ENCODE data around the gene MMP7.
A peak's percentile ranks its signal among the peaks of the same experiment; 100 is the strongest.

Gene MMP7, protein sequence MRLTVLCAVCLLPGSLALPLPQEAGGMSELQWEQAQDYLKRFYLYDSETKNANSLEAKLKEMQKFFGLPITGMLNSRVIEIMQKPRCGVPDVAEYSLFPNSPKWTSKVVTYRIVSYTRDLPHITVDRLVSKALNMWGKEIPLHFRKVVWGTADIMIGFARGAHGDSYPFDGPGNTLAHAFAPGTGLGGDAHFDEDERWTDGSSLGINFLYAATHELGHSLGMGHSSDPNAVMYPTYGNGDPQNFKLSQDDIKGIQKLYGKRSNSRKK

DNA sequence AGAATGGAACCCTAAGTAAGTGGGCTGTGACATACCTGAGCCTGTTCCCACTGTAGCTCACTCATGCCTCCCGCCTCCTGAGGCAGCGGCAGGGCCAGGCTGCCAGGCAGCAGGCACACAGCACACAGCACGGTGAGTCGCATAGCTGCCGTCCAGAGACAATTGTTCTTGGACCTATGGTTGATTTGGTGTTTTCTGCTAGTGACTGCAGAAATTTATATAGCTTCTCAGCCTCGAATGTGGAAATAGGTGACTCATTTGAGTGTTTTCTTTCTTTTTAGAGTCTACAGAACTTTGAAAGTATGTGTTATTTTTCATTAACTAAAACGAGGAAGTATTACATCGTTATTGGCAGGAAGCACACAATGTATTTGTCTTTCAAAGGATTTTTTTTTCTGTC is at the start of gene MMP7:
Gene MMP7 (minus strand): TSS at position 190 of the 400 bp plus-strand sequence. CDS start 47 bp downstream, at position 143.
- no peak for DNase-seq
- in situ Hi-C loops (cut with MboI; ENCODE audit: low pct_unique_long_range_greater_than_20kb, low sequenced_read_pairs) = no loop called here

DNA sequence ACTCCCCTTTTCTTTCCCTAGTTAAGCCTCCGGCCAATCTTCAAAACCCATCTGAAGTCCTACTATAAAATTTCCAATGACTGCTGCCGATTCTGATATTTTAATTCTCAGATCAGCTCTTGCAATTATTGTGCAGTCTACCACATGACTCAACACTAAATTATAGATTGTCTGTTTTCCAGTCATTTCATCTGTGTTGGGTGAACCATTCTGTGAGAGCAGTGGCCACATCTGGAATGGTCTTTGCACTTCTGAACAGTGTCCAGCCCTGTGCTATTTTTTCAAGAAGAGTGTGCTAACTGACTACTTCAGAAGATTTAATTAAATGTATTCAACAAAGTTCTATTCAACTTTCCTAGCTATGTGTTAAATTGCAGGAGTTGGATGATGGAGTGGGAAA is 47.2 kb upstream of the MMP7 start:
- in situ Hi-C loops (cut with MboI; ENCODE audit: low pct_unique_long_range_greater_than_20kb, low sequenced_read_pairs) = no loop called here
- no peak for DNase-seq

DNA sequence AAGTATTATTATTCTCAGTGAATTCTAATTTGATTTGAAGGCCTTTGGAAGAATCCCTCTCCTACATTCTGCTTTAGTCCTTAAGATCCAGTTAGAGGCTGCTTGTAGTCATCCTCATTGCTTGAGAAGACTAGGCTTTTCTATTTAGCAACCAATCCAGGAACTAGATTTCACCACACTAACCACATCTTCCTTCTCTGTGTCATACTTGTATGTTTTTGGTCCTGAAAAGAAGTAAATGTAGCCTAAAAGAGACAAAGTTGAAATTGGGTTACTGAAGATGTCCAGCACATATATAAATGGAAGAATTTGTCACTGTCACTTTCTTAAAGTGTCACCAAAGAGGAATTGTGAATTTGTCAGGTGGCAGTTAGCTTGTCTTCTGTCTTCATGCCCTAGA is 46.6 kb upstream of the MMP7 start:
- DNase-seq = peak; percentile 45
- in situ Hi-C loops (cut with MboI; ENCODE audit: low pct_unique_long_range_greater_than_20kb, low sequenced_read_pairs) = no loop called here

DNA sequence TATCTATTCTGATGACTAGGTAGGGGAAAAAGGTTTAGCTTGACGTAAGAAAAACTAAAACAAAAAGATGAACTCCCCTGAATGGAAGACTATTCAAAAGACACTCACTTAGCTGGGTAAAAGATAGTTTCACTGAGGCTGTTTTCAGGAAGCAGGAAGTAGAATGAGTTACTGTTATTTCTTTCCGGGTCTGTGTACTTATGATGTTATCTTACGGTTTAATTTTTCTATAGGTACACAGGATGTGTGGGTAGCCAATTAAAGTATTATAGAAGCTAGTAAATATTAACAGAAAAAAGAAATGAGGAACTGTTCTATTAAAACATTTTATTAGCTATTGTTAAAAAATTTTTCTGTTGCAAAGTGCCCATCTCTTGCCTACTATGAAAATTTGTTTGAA is 45.8 kb upstream of the MMP7 start:
- in situ Hi-C loops (cut with MboI; ENCODE audit: low pct_unique_long_range_greater_than_20kb, low sequenced_read_pairs) = no loop called here
- DNase-seq = no peak

DNA sequence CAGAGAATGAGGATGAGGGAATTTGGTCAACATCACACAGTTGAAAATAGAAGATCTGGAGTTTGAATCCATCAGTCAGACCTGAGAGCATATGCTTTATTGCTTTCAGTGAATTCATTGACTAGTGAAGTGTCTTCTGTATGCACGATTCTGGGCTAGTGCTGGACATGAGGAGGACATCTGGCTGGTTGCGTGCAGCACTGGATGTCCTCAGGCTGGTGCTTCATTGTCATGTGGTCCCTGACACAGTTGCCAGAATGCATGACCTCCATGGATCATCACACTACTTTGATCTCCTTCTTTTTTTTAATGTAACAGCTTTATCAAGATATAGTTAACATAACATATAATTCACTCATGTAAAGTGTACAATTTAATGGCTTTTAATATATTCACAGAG is 44.5 kb upstream of the MMP7 start:
- DNase-seq = no peak
- in situ Hi-C loops (cut with MboI; ENCODE audit: low pct_unique_long_range_greater_than_20kb, low sequenced_read_pairs) = no loop called here

DNA sequence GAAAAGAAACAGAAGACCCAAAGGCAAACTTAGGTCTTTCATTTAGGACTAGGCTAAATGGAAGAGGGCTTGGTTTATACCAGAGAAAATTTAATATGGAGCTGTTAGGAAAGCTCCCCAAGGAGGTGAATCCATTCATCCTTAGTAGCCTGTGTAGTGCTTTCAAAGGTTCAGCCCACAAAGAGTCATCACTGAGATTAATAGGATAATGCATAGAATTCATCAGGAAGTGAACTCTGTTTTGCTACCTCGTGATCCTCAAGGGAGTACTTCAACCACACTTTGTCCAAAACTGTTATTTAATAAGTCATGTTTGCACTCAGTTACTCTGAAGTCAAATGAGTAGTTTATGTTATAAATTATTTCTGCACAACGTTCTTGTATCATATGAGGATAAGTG is 43.3 kb upstream of the MMP7 start:
- in situ Hi-C loops (cut with MboI; ENCODE audit: low pct_unique_long_range_greater_than_20kb, low sequenced_read_pairs) = no loop called here

DNA sequence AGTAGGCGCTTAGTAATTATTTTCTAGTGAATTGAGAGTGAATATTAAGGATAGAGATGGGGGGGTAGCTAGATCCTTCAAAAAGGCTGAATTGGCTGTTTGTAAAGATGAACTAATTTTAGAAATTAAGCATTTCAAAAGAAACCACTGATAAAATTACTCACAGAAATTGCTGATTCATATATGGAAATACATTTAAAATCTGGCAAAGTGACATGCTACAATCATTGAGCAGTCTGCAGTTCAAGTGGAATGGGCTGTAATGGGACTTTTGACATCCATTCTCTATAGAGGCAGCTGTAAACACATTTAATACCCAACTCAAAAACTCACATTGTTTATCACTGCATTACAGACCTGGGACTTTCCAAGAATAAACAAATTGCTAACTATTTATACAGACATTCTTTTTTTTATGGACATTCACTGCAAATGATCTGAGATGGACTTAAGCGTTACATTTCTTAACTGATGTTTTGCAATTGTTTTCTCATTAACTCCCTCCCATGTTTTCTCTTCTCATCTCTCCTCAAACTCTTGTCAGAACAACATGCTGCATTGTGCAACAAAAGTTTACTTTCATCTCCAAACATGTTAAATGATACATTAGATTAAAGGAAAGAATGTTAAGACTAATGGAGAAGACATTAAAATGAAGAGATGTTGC is 42.1 kb upstream of the MMP7 start:
- in situ Hi-C loops (cut with MboI; ENCODE audit: low pct_unique_long_range_greater_than_20kb, low sequenced_read_pairs) = no loop called here
- no peak for DNase-seq

More for the DNA sequence above, 43.3 kb upstream of the MMP7 start:
- no peak for DNase-seq

DNA sequence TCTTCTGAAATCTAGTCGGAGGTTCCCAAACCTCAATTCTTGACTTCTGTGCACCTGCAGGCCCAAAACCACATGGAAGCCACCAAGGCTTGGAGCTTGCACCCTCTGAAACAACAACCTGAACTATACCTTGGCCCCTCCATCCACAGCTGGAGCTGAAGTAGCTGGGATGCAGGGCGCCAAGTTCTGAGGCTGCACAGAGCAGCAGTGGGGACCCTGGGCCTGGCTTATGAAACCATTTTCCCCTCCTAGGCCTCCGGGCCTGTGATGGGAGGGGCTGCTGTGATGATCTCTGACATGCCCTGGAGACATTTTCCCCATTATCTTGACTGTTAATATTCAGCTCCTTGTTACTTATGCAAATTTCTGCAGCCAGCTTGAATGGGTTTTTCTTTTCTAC is 38.3 kb upstream of the MMP7 start:
- no peak for DNase-seq
- in situ Hi-C loops (cut with MboI; ENCODE audit: low pct_unique_long_range_greater_than_20kb, low sequenced_read_pairs) = no loop called here

DNA sequence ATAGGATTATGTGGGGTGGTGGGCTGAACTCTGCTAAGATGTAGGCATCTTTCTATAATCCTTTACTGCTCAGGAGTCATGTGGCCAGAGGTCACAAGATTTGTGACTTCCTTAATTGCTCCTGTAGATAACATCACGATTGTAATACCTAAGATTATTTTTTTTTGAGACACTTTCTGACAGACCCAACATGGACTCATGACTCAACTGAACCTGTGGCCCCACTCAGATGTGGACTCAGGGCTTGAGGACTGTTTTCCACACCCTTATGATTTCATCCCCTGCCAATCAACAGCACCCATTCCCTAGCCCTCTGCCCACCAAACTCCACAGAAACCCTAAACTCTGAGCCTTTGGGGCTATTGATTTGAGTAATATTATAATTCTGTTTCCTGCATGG is 35.6 kb upstream of the MMP7 start:
- no peak for DNase-seq

DNA sequence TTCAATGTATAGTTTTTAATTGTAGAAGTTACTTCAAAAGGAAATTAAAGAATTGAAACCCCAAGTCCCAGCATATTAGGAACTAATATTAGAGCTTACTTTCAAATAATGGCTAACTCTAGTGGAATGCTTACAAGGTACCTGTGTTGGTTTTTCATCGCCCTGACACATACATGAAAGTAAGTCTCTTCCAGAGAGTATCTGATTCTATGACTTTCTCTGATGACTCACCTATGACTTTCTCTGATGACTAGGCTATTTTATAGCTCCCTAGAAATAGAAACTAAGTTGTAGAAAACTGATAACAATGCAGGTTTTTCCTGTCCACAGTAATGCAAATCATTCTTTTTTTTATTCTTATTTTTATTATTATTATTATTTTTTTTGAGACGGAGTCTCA is 33.6 kb upstream of the MMP7 start:
- DNase-seq = no peak
- in situ Hi-C loops (cut with MboI; ENCODE audit: low pct_unique_long_range_greater_than_20kb, low sequenced_read_pairs) = no loop called here

More for the DNA sequence above, 35.6 kb upstream of the MMP7 start:
- in situ Hi-C loops (cut with MboI; ENCODE audit: low pct_unique_long_range_greater_than_20kb, low sequenced_read_pairs) = no loop called here

DNA sequence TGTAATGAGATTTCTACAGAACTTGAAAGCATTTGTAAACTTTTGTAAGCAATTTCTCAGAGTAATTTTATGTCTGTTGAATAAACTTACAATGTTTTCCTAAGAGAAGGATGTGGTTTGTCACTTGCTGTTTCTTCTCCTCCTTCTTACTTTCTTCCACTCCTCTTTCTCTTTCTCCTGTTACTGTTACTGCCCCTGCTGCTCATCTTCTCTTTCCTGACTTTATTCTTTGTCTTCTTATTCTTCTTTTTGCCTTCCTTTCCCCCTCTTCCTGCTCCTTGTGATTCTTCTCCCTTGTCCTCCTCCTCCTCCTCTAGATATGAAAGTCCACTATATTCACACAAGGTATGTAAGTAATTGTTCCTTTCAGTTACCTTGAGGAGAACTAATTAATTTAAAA is 31.1 kb upstream of the MMP7 start:
- DNase-seq = no peak
- in situ Hi-C loops (cut with MboI; ENCODE audit: low pct_unique_long_range_greater_than_20kb, low sequenced_read_pairs) = no loop called here

DNA sequence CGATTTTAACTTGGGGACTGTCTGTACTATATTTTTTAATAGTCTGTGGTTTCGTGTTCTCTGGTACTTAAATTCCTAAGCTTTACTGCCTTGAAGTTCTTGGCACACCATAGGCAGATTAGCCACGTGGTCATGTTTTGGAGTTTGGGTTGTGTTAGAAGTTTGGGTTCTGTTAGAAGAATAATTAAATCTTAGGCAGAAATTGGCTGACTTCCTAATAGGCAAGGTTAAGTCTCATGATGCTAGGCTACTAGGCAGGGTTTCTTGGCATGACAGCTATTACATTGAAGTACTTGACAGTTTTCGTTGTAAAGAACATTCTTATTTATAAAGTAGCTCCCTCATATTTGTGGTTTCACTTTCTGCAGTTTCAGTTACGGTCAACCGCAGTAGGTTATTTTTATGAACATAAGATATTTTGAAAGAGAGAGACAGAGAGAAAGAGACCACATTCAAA is 30.0 kb upstream of the MMP7 start:
- in situ Hi-C loops (cut with MboI; ENCODE audit: low pct_unique_long_range_greater_than_20kb, low sequenced_read_pairs) = no loop called here
- peak; percentile 53 for DNase-seq

DNA sequence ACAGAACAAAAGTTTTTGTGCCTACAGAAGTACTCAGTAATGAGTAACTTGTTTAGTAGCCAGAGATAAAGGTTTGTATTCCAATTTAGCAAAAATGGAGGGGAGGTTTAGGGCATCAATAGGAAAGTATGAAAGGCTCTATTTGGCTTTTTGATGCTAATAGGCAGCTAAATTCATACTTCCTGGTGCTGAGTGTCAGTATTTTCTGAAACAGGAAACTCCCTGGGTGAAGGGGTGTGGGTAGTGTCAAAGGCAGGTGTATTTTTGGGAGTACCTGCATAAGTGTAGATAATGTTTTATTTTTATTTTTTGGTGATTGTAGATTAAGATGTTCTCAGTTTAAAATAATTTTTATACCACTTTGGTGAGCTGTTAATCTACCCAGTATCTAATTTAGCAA is 29.3 kb upstream of the MMP7 start:
- in situ Hi-C loops (cut with MboI; ENCODE audit: low pct_unique_long_range_greater_than_20kb, low sequenced_read_pairs) = no loop called here
- DNase-seq = no peak

DNA sequence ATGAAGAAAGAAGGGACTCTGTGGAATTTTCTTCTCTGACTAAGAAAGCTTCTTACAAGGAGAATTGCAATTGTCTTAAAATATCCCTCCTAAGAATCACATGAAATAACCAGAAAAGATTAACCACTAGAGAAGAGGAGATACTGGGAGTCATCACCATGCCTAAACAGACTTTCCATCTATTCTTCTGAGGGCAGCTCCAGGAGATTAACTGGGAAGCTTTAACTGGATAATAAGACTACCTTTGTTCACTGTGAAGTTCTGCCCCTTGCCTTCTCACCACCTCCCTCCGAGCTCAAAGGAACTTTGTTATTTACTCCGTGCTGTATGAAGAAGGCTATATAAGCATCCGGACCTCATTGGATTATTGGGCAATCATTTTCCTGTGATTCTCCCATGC is 24.5 kb upstream of the MMP7 start:
- in situ Hi-C loops (cut with MboI; ENCODE audit: low pct_unique_long_range_greater_than_20kb, low sequenced_read_pairs) = no loop called here
- no peak for DNase-seq

DNA sequence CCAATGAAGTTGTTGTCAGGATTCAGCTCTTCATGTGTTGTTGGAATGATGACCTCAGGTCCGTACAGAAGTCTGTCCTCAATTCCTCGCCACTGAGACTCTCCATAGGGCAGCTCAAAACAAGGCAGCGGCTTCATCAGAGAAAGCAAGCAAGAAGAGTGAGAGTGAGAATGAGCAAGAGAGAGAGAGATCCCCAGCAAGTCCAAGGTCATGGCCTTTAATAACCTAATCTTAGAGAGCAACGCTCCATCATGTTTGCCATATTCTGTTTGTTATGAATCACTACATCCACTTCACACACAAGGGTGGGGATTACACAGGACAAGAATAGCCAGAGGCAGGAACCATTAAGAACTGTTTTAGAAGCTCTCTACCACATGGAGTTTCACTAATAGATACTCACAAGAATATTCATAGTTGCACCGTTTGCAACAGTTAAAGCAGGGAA is 23.3 kb upstream of the MMP7 start:
- in situ Hi-C loops (cut with MboI; ENCODE audit: low pct_unique_long_range_greater_than_20kb, low sequenced_read_pairs) = no loop called here
- no peak for DNase-seq

DNA sequence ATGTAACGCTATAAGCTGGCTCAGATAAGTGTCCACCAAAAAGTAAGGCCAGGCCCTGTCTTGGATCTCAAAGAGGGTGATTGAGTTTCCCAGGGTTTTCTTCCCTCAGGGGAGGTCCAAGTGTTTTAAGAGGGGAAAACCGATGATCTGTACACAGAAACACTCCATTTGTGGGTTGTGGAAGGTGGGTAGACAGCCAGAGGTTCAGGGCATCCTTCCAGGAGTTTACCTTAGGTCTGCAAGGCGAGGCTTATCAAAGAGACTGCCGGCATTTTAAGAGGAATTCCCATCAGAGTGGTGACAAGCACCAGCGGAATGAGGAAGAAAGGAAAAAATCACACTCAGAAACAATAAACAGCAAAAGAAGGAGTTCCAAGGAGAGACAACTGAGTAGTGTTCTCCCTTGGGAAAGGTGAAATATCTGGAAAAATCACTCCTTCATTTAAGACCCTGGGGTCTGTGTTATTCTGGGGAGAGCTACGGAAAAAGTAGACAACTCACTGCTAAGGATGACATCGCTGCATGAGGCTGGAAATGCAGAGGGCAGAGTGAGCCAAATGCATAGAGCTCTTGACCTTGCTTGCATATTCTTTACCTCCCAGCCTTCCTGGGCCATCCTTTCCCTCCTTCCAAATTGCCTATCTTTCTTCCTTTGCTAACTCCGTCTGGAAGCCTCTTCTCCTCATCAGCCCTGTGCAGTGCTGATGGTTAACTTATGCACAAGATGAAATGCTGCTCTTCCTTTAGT is 22.1 kb upstream of the MMP7 start:
- in situ Hi-C loops (cut with MboI; ENCODE audit: low pct_unique_long_range_greater_than_20kb, low sequenced_read_pairs) = no loop called here
- no peak for DNase-seq

DNA sequence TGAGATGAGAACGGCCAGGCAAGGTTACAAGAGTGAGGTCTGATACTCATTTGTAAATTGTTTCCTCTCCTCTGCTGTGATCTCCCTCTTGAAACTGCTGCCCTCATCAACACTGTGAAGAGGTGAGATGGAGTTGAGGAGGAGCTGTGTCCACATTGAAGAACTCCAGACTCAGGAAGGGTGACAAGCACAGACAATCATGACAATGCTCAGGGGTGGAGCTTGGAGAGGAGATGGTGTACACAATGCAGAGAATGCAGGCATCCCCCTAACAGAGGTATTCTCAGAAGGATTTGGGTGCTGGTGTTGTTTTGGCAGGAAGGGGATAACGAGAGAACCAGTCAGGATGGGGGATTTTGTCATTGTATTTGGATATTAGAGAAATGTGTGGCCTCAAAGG is 21.5 kb upstream of the MMP7 start:
- in situ Hi-C loops (cut with MboI; ENCODE audit: low pct_unique_long_range_greater_than_20kb, low sequenced_read_pairs) = no loop called here
- DNase-seq = no peak

DNA sequence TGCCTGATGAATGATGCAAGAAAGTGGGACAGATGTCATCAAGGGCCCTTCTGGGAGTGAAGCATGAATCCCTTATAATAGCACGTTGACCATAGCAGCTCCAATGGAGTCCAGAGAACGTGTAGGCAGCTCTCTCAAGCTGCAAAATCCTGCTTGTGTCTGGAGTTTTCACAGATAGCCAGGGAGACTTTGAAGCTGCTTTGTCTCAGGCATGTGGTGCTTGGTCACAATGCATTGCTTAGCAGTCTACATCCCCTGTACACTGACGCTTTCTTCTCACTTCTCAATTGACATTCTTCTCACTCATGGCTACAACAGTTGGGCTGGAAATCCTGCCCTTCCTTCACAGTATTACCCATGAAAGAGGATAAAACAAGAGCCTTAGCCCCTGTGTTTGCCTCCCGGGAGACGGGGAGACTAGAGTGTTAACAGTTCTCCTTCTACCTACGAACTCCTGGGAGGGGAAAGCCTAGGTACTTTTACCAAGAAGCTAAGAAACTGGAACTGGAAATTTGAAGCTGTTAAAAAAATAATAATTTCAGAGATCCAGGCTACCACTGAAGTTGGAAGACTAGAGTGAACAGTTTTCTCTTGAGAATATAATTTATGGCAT is 20.7 kb upstream of the MMP7 start:
- in situ Hi-C loops (cut with MboI; ENCODE audit: low pct_unique_long_range_greater_than_20kb, low sequenced_read_pairs) = no loop called here
- no peak for DNase-seq

DNA sequence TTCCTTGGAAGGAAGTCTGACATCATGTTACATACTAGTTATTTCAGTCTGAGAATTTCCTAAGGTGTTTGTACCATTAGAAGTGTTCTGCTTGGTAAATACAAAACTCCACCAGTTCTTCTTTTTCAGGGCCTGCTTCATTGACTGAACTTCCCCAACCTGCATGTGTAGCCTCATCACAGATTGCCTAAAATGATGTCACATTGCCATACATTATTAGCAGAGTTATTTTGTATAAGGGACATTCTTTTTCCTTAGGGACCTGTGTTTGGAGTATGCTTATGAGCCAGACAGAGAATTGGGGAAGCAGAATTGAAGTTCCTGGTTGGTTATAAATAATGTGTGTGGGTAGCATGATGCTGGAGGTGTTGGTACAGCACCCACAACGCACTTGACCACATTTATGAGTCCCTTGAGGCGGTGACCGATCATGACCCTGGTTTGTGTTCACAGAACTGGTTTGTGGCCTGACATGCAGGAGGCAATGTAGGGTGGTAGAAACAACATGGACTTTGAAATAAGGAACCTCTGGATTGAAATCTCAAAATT is 16.4 kb upstream of the MMP7 start:
- peak; percentile 58 for DNase-seq

DNA sequence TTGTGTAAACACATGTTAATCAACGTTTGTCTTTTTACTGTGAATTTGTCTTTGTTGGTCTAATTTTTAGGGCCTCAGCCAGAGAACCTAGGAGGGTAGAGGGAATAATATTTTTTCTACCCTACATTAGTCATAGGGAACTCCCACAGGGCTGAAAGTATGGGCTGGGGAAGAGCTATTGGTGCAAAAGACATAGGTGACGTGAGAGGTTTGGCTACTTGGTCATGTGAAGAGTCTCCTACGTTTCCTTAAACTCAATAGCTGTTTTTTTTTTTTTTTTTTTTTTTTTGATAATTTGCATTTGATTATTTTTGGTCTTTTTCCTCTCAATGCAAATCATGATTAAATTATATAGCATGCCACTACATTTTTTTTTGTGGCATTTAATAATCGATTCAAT is 15.9 kb upstream of the MMP7 start:
- in situ Hi-C loops (cut with MboI; ENCODE audit: low pct_unique_long_range_greater_than_20kb, low sequenced_read_pairs) = no loop called here
- no peak for DNase-seq

More for the DNA sequence above, 16.4 kb upstream of the MMP7 start:
- in situ Hi-C loops (cut with MboI; ENCODE audit: low pct_unique_long_range_greater_than_20kb, low sequenced_read_pairs) = no loop called here

Measured in KBM-7 (cell line).